Naive B cell (primary cell): ENCODE measurements around the gene ABLIM3. TPM values are rescaled to one million over a fixed set of nuclear protein-coding genes. Genes with fewer than 3 reads are reported as not detected.

ENCODE experiments used
- ATAC-seq, 2 donors: fragments of 150-1000 bp; cut with Tn5 transposase; 2 replicates each; pipeline ENCODE4 v1.10.0; 2021; ENCODE audit warnings: low read depth in 2 of 2, mild to moderate bottlenecking in 2 of 2, moderate library complexity in 2 of 2
- DNase-seq: peaks from one replicate; pipeline ENCODE4 v3.0.0; 2022
- H3K27ac Mint-ChIP-seq, 6 donors: one replicate each; pipeline ENCODE4 v1.8.0; 2020 to 2022; ENCODE audit warnings: mild to moderate bottlenecking in 6 of 6, mixed read lengths in 6 of 6, moderate library complexity in 5 of 6, inconsistent platforms in 2 of 6
- H3K27me3 Mint-ChIP-seq, 3 donors: one replicate each; pipeline ENCODE4 v1.8.0; 2021 to 2022; ENCODE audit warnings: mixed read lengths in 3 of 3, mild to moderate bottlenecking in 1 of 3
- H3K36me3 Mint-ChIP-seq, 2 donors: one replicate each; pipeline ENCODE4 v1.8.0; 2020 to 2022; ENCODE audit warnings: mixed read lengths in 2 of 2, inconsistent platforms in 1 of 2, mild to moderate bottlenecking in 1 of 2
- H3K4me1 Mint-ChIP-seq, 3 donors: one replicate each; pipeline ENCODE4 v1.8.0; 2020 to 2022; ENCODE audit warnings: mixed read lengths in 3 of 3, inconsistent platforms in 1 of 3, mild to moderate bottlenecking in 1 of 3, moderate library complexity in 1 of 3
- H3K4me3 Mint-ChIP-seq, 8 donors: one replicate each; pipeline ENCODE4 v1.8.0; 2020 to 2022; ENCODE audit warnings: mild to moderate bottlenecking in 8 of 8, mixed read lengths in 8 of 8, moderate library complexity in 8 of 8, inconsistent platforms in 2 of 8
- H3K9me3 Mint-ChIP-seq, 7 donors: one replicate each; pipeline ENCODE4 v1.8.0; 2020 to 2022; ENCODE audit warnings: mixed read lengths in 7 of 7, mild to moderate bottlenecking in 5 of 7, inconsistent platforms in 2 of 7, moderate library complexity in 1 of 7
- polyA plus RNA-seq, 6 donors: library from polyadenylated mRNA; unstranded; fragments of 300-500 nt; fragmentation: Illumina TruSeq; gene quantifications; one replicate each; pipeline ENCODE4 v1.2.3, GENCODE V29; 2021; ENCODE audit warnings: low read depth in 6 of 6

ABLIM3 gene
- polyA plus RNA-seq, 6 donors from 2014 or later: 0.17 to 0.74 (median 0.21) TPM; not detected in 3

- Mint-ChIP-seq H3K9me3 (no peaks in the 10 kb centered on the region), H3K4me1 (no peaks in the 10 kb centered on the region), H3K27me3 (peaks cover 8 to 16% (median 13%) of the 10 kb centered on the region in 3 donors), H3K27ac (no peak overlapping the region), H3K36me3 (no peaks in the 10 kb centered on the region), H3K4me3 (no peak overlapping the region)
- ATAC-seq: no peak
- no peak for DNase-seq
Measured at GRCh38 chr5:149154650-149155049, 13.4 kb downstream of the ABLIM3 start.

- no peak overlapping the region for H3K27ac Mint-ChIP-seq
- no peak for DNase-seq
- no peak for ATAC-seq
- H3K4me3 Mint-ChIP-seq: no peak overlapping the region
- H3K9me3 Mint-ChIP-seq: no peaks in the 10 kb centered on the region
- no peaks in the 10 kb centered on the region for H3K4me1 Mint-ChIP-seq
- H3K27me3 Mint-ChIP-seq: peaks cover 10 to 24% (median 18%) of the 10 kb centered on the region in 3 donors
- no peaks in the 10 kb centered on the region for H3K36me3 Mint-ChIP-seq
Measured at GRCh38 chr5:149156435-149157083, 15.3 kb downstream of the ABLIM3 start.

GRCh38 chr5:149157330-149157729, 16.0 kb downstream of the ABLIM3 start:
- H3K4me1 Mint-ChIP-seq: no peaks in the 10 kb centered on the region
- ATAC-seq (no peak), DNase-seq (no peak)
- H3K36me3 Mint-ChIP-seq: no peaks in the 10 kb centered on the region
- H3K27me3 Mint-ChIP-seq: peaks cover 9 to 31% (median 19%) of the 10 kb centered on the region in 3 donors
- H3K27ac Mint-ChIP-seq: no peak overlapping the region
- no peaks in the 10 kb centered on the region for H3K9me3 Mint-ChIP-seq
- H3K4me3 Mint-ChIP-seq: no peak overlapping the region

GRCh38 chr5:149160291-149160787, 19.0 kb downstream of the ABLIM3 start:
- peaks cover 9 to 37% (median 14%) of the 10 kb centered on the region in 3 donors for H3K27me3 Mint-ChIP-seq
- no peaks in the 10 kb centered on the region for H3K36me3 Mint-ChIP-seq
- ATAC-seq (no peak), DNase-seq (no peak)
- H3K27ac Mint-ChIP-seq: no peak overlapping the region
- no peak overlapping the region for H3K4me3 Mint-ChIP-seq
- no peaks in the 10 kb centered on the region for H3K4me1 Mint-ChIP-seq
- no peaks in the 10 kb centered on the region for H3K9me3 Mint-ChIP-seq

- Mint-ChIP-seq H3K27me3 (peaks cover 9 to 31% (median 14%) of the 10 kb centered on the region in 3 donors), H3K36me3 (no peaks in the 10 kb centered on the region), H3K9me3 (no peaks in the 10 kb centered on the region), H3K4me3 (no peak overlapping the region), H3K27ac (no peak overlapping the region), H3K4me1 (no peaks in the 10 kb centered on the region)
- ATAC-seq (no peak), DNase-seq (no peak)
Measured at GRCh38 chr5:149161026-149161687, 19.9 kb downstream of the ABLIM3 start.

GRCh38 chr5:149161850-149162249, 20.6 kb downstream of the ABLIM3 start:
- H3K36me3 Mint-ChIP-seq: no peaks in the 10 kb centered on the region
- ATAC-seq: no peak

GRCh38 chr5:149162401-149163084, 21.2 kb downstream of the ABLIM3 start:
- Mint-ChIP-seq H3K4me1 (no peaks in the 10 kb centered on the region), H3K27ac (peak overlapping the region in 1 of 6 donors; percentile 6), H3K4me3 (no peak overlapping the region), H3K9me3 (no peaks in the 10 kb centered on the region), H3K27me3 (peaks cover 6 to 31% (median 14%) of the 10 kb centered on the region in 3 donors), H3K36me3 (no peaks in the 10 kb centered on the region)
- DNase-seq (no peak), ATAC-seq (no peak)

More at GRCh38 chr5:149161850-149162249, 20.6 kb downstream of the ABLIM3 start:
- Mint-ChIP-seq H3K27ac (no peak overlapping the region), H3K9me3 (no peaks in the 10 kb centered on the region), H3K4me1 (no peaks in the 10 kb centered on the region), H3K27me3 (peaks cover 9 to 31% (median 14%) of the 10 kb centered on the region in 3 donors), H3K4me3 (no peak overlapping the region)
- DNase-seq: no peak

GRCh38 chr5:149164731-149165130, 23.4 kb downstream of the ABLIM3 start:
- Mint-ChIP-seq H3K4me1 (no peaks in the 10 kb centered on the region), H3K27me3 (peaks cover 12 to 29% (median 22%) of the 10 kb centered on the region in 3 donors), H3K9me3 (no peaks in the 10 kb centered on the region), H3K27ac (no peak overlapping the region), H3K36me3 (no peaks in the 10 kb centered on the region), H3K4me3 (no peak overlapping the region)
- ATAC-seq (no peak), DNase-seq (no peak)

- ATAC-seq (no peak), DNase-seq (no peak)
- Mint-ChIP-seq H3K36me3 (no peaks in the 10 kb centered on the region), H3K4me1 (no peaks in the 10 kb centered on the region), H3K4me3 (no peak overlapping the region), H3K27me3 (peaks cover 24 to 34% (median 31%) of the 10 kb centered on the region in 3 donors), H3K9me3 (no peaks in the 10 kb centered on the region), H3K27ac (no peak overlapping the region)
Measured at GRCh38 chr5:149166128-149166527, 24.8 kb downstream of the ABLIM3 start.

- Mint-ChIP-seq H3K4me3 (no peak overlapping the region), H3K27me3 (peaks cover 24 to 30% (median 27%) of the 10 kb centered on the region in 3 donors), H3K36me3 (no peaks in the 10 kb centered on the region), H3K9me3 (no peaks in the 10 kb centered on the region), H3K27ac (no peak overlapping the region), H3K4me1 (no peaks in the 10 kb centered on the region)
- no peak for DNase-seq
- ATAC-seq: no peak
Measured at GRCh38 chr5:149166591-149167100, 25.4 kb downstream of the ABLIM3 start.

GRCh38 chr5:149168276-149168906, 27.1 kb downstream of the ABLIM3 start:
- ATAC-seq: no peak
- Mint-ChIP-seq H3K9me3 (peaks cover 0 to 2% (median 0%) of the 10 kb centered on the region in 7 donors), H3K27ac (peak overlapping the region in 1 of 6 donors; percentile 3), H3K4me3 (no peak overlapping the region), H3K4me1 (no peaks in the 10 kb centered on the region), H3K27me3 (peaks cover 24 to 36% (median 24%) of the 10 kb centered on the region in 3 donors), H3K36me3 (no peaks in the 10 kb centered on the region)
- no peak for DNase-seq

GRCh38 chr5:149170299-149170698, 29.0 kb downstream of the ABLIM3 start:
- Mint-ChIP-seq H3K36me3 (no peaks in the 10 kb centered on the region), H3K27me3 (peaks cover 24 to 36% (median 24%) of the 10 kb centered on the region in 3 donors), H3K4me3 (no peak overlapping the region), H3K4me1 (no peaks in the 10 kb centered on the region), H3K27ac (no peak overlapping the region), H3K9me3 (peaks cover 0 to 2% (median 0%) of the 10 kb centered on the region in 7 donors)
- ATAC-seq (no peak), DNase-seq (no peak)

- Mint-ChIP-seq H3K27me3 (peaks cover 24 to 36% (median 33%) of the 10 kb centered on the region in 3 donors), H3K4me1 (no peaks in the 10 kb centered on the region), H3K27ac (no peak overlapping the region), H3K9me3 (peaks cover 0 to 2% (median 0%) of the 10 kb centered on the region in 7 donors), H3K4me3 (no peak overlapping the region), H3K36me3 (no peaks in the 10 kb centered on the region)
- no peak for DNase-seq
- no peak for ATAC-seq
Measured at GRCh38 chr5:149172261-149172660, 31.0 kb downstream of the ABLIM3 start.
